ENCODE measurements around the gene PLEKHM1.
A peak's percentile ranks its signal among the peaks of the same experiment; 100 is the strongest.

Gene PLEKHM1

GRCh38 chr17:45425125-45425983 is 65.2 kb downstream of the PLEKHM1 start:
- peak; percentile 90 for DNase-seq

GRCh38 chr17:45424769-45425124 is 65.8 kb downstream of the PLEKHM1 start:
- no peak for DNase-seq

GRCh38 chr17:45423975-45424335 is 66.6 kb downstream of the PLEKHM1 start:
- DNase-seq, result no peak

GRCh38 chr17:45423304-45423974 is 67.1 kb downstream of the PLEKHM1 start:
- no peak for DNase-seq

- no peak for DNase-seq
Observed at GRCh38 chr17:45414990-45415881, 75.3 kb downstream of the PLEKHM1 start.

- DNase-seq, result no peak
Observed at GRCh38 chr17:45413498-45413923, 77.0 kb downstream of the PLEKHM1 start.

- DNase-seq, result no peak
Observed at GRCh38 chr17:45411348-45412105, 79.0 kb downstream of the PLEKHM1 start.

GRCh38 chr17:45410144-45411091 is 80.1 kb downstream of the PLEKHM1 start:
- no peak for DNase-seq

GRCh38 chr17:45409659-45410076 is 80.9 kb downstream of the PLEKHM1 start:
- DNase-seq, result no peak

- no peak for DNase-seq
Observed at GRCh38 chr17:45408611-45409421, 81.7 kb downstream of the PLEKHM1 start.

- DNase-seq, result no peak
Observed at GRCh38 chr17:45406107-45406506, 84.4 kb downstream of the PLEKHM1 start.

GRCh38 chr17:45405250-45406086 is 85.1 kb downstream of the PLEKHM1 start:
- no peak for DNase-seq

GRCh38 chr17:45404870-45405249 is 85.7 kb downstream of the PLEKHM1 start:
- DNase-seq, result no peak

GRCh38 chr17:45403906-45404490 is 86.5 kb downstream of the PLEKHM1 start:
- no peak for DNase-seq

- DNase-seq, result no peak
Observed at GRCh38 chr17:45402916-45403315, 87.6 kb downstream of the PLEKHM1 start.

- no peak for DNase-seq
Observed at GRCh38 chr17:45398800-45399199, 91.7 kb downstream of the PLEKHM1 start.

- no peak for DNase-seq
Observed at GRCh38 chr17:45397796-45398195, 92.7 kb downstream of the PLEKHM1 start.

- no peak for DNase-seq
Observed at GRCh38 chr17:45396496-45397205, 93.9 kb downstream of the PLEKHM1 start.
